Measurements from ENCODE around the gene LTO1.

GRCh38 chr11:69716099-69716498, 40.9 kb upstream of the LTO1 start:
- no peak for TF ChIP-seq CTCF (conservative IDR thresholded peaks at IDR 0.05; ENCODE audit: low read depth, low read length)
- no peak for TF ChIP-seq EZH2 (IDR thresholded peaks at IDR 0.05; ENCODE audit: low read length, unreplicated experiment)

All from PC-3 (cell line).